ENCODE data around the gene CHI3L1. TPM values are rescaled to one million over a fixed set of nuclear protein-coding genes. Genes with fewer than 3 reads are reported as not detected.

The CHI3L1 gene
- total and polyA plus RNA-seq, 4 donors, result 5.0 to 34.7 (median 15.9) TPM

DNA sequence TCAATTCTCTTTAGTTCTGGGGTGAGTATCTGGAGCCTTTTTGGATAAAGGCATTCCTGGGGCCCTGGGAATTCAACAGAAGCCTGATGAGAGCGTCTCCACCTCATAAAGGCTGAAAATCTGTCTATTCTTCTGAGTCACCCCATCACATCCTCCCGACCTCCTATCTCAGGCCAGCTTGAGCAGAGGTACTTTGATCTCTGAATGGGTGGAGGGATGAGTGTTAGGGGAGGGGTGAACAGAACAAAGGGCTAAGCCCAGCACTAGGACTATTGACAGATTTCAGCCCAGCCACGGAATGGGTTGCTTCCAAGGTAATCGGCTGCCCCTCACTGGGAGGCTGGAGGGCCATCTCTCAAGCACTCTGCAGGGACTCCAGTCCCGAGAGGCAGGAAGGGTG lies 8.4 kb downstream of the CHI3L1 start:
- H3K27ac ChIP-seq (ENCODE audit: low read depth in 1 of 2, low read length in 2 of 2), result no peak overlapping the region
- no peak overlapping the region for H3K9ac ChIP-seq (ENCODE audit: low read depth in 1 of 2, low read length in 2 of 2)

DNA sequence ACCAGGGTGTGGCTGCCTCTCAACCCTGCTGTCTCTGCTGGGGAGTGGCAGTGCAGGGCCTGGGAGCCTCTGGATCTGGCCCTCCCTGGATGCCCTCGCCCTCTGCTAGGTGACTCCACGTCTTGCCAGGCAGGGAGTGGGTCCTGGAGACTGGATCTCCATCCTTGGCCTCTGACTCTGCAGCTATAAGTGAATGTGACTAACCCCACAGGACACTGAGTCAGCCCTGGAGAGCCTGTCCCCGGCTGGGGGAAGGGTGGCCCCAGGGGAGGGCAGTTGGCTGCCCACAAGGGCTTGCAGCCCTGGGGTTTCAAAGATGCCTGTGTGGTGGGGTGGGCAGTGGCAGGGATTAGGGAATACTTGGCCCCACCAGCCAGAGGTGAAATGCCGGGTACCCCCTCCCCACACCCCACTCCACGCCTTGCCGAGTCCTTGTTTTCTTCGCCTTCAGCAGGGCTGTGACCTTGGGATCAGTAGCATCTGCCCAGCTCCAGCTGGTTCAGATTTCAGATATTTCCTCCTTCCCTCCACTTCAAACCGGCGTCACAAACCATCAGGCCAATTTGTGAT lies 8.9 kb downstream of the CHI3L1 start:
- WGBS, result 60% methylated on average over 9 of the region's 9 CpGs
- Histone ChIP-seq H3K4me1 (ENCODE audit: control insufficient read depth in 4 of 4, insufficient read depth in 4 of 4, low read length in 3 of 4) (no peaks in the 10 kb centered on the region), H3K9me3 (ENCODE audit: control insufficient read depth in 4 of 4, low read length in 3 of 4) (no peaks in the 10 kb centered on the region), H3K9ac (ENCODE audit: low read depth in 1 of 2, low read length in 2 of 2) (no peak overlapping the region), H3K27me3 (ENCODE audit: control insufficient read depth in 4 of 4, insufficient read depth in 4 of 4, low read length in 3 of 4) (no peaks in the 10 kb centered on the region), H3K36me3 (ENCODE audit: control insufficient read depth in 4 of 4, insufficient read depth in 3 of 4, low read depth in 1 of 4, low read length in 3 of 4) (no peaks in the 10 kb centered on the region), H3K27ac (ENCODE audit: low read depth in 1 of 2, low read length in 2 of 2) (no peak overlapping the region), H3K4me3 (ENCODE audit: low read depth in 1 of 3, low read length in 3 of 3) (no peak overlapping the region)
- TF ChIP-seq SP1 (IDR thresholded peaks at IDR 0.05) (no peak), RAD21 (IDR thresholded peaks at IDR 0.05) (no peak)
- DNase-seq (ENCODE audit: low spot score), result no peak

More for the DNA sequence above, 8.4 kb downstream of the CHI3L1 start:
- Histone ChIP-seq H3K36me3 (ENCODE audit: control insufficient read depth in 4 of 4, insufficient read depth in 3 of 4, low read depth in 1 of 4, low read length in 3 of 4) (no peaks in the 10 kb centered on the region), H3K4me1 (ENCODE audit: control insufficient read depth in 4 of 4, insufficient read depth in 4 of 4, low read length in 3 of 4) (no peaks in the 10 kb centered on the region), H3K27me3 (ENCODE audit: control insufficient read depth in 4 of 4, insufficient read depth in 4 of 4, low read length in 3 of 4) (no peaks in the 10 kb centered on the region), H3K4me3 (ENCODE audit: low read depth in 1 of 3, low read length in 3 of 3) (no peak overlapping the region), H3K9me3 (ENCODE audit: control insufficient read depth in 4 of 4, low read length in 3 of 4) (no peaks in the 10 kb centered on the region)
- DNase-seq (ENCODE audit: low spot score), result no peak
- 46% methylated on average over 5 of the region's 5 CpGs for WGBS
- TF ChIP-seq, protein P1, sequence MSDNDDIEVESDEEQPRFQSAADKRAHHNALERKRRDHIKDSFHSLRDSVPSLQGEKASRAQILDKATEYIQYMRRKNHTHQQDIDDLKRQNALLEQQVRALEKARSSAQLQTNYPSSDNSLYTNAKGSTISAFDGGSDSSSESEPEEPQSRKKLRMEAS (IDR thresholded peaks at IDR 0.05), result no peak
- TF ChIP-seq YY1 (IDR thresholded peaks at IDR 0.05) (no peak), FOXA2 (IDR thresholded peaks at IDR 0.05) (no peak)

DNA sequence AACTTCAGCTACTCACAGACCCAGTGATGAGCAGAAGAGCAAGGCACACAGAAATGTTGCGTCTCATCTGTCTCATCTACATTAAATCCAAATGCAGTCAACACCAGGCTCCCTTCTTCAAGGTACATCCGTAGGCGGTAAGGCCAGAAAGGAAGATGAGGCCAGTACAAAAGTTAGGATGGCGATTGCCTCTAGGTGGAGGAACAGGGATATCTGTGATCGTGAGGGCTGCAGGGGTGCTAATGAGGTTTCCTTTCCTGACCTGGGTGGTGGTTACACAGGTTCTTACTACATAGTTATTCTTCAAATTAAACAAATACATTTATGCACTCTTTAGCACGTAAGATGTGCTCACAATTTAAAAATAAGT lies 9.5 kb downstream of the CHI3L1 start:
- Histone ChIP-seq H3K27me3 (ENCODE audit: control insufficient read depth in 4 of 4, insufficient read depth in 4 of 4, low read length in 3 of 4) (no peaks in the 10 kb centered on the region), H3K27ac (ENCODE audit: low read depth in 1 of 2, low read length in 2 of 2) (no peak overlapping the region), H3K9me3 (ENCODE audit: control insufficient read depth in 4 of 4, low read length in 3 of 4) (no peaks in the 10 kb centered on the region), H3K4me1 (ENCODE audit: control insufficient read depth in 4 of 4, insufficient read depth in 4 of 4, low read length in 3 of 4) (no peaks in the 10 kb centered on the region), H3K9ac (ENCODE audit: low read depth in 1 of 2, low read length in 2 of 2) (no peak overlapping the region), H3K4me3 (ENCODE audit: low read depth in 1 of 3, low read length in 3 of 3) (no peak overlapping the region), H3K36me3 (ENCODE audit: control insufficient read depth in 4 of 4, insufficient read depth in 3 of 4, low read depth in 1 of 4, low read length in 3 of 4) (no peaks in the 10 kb centered on the region)
- DNase-seq (ENCODE audit: low spot score), result no peak
- TF ChIP-seq SP1 (IDR thresholded peaks at IDR 0.05) (no peak), YY1 (IDR thresholded peaks at IDR 0.05) (no peak), RXRA (IDR thresholded peaks at IDR 0.05) (no peak), FOXA1 (IDR thresholded peaks at IDR 0.05) (no peak), HNF4G (IDR thresholded peaks at IDR 0.05) (no peak), FOXA2 (IDR thresholded peaks at IDR 0.05) (no peak), NR2F2 (IDR thresholded peaks at IDR 0.05) (no peak), RAD21 (IDR thresholded peaks at IDR 0.05) (no peak), GABPA (IDR thresholded peaks at IDR 0.05 in 1 of 2, conservative IDR thresholded peaks at IDR 0.05 in 1 of 2) (no peak), HNF4A (conservative IDR thresholded peaks at IDR 0.05) (no peak), TAF1 (conservative IDR thresholded peaks at IDR 0.05) (no peak), EGR1 (IDR thresholded peaks at IDR 0.05; ENCODE audit: low read depth in 2 of 2) (no peak), JUND (IDR thresholded peaks at IDR 0.05) (no peak)
- TF ChIP-seq, protein P2, sequence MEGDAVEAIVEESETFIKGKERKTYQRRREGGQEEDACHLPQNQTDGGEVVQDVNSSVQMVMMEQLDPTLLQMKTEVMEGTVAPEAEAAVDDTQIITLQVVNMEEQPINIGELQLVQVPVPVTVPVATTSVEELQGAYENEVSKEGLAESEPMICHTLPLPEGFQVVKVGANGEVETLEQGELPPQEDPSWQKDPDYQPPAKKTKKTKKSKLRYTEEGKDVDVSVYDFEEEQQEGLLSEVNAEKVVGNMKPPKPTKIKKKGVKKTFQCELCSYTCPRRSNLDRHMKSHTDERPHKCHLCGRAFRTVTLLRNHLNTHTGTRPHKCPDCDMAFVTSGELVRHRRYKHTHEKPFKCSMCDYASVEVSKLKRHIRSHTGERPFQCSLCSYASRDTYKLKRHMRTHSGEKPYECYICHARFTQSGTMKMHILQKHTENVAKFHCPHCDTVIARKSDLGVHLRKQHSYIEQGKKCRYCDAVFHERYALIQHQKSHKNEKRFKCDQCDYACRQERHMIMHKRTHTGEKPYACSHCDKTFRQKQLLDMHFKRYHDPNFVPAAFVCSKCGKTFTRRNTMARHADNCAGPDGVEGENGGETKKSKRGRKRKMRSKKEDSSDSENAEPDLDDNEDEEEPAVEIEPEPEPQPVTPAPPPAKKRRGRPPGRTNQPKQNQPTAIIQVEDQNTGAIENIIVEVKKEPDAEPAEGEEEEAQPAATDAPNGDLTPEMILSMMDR (IDR thresholded peaks at IDR 0.05; ENCODE audit: low read depth, low read length, missing input control), result no peak
- TF ChIP-seq, protein P3, sequence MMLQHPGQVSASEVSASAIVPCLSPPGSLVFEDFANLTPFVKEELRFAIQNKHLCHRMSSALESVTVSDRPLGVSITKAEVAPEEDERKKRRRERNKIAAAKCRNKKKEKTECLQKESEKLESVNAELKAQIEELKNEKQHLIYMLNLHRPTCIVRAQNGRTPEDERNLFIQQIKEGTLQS (IDR thresholded peaks at IDR 0.05), result no peak
- TF ChIP-seq, protein P4, sequence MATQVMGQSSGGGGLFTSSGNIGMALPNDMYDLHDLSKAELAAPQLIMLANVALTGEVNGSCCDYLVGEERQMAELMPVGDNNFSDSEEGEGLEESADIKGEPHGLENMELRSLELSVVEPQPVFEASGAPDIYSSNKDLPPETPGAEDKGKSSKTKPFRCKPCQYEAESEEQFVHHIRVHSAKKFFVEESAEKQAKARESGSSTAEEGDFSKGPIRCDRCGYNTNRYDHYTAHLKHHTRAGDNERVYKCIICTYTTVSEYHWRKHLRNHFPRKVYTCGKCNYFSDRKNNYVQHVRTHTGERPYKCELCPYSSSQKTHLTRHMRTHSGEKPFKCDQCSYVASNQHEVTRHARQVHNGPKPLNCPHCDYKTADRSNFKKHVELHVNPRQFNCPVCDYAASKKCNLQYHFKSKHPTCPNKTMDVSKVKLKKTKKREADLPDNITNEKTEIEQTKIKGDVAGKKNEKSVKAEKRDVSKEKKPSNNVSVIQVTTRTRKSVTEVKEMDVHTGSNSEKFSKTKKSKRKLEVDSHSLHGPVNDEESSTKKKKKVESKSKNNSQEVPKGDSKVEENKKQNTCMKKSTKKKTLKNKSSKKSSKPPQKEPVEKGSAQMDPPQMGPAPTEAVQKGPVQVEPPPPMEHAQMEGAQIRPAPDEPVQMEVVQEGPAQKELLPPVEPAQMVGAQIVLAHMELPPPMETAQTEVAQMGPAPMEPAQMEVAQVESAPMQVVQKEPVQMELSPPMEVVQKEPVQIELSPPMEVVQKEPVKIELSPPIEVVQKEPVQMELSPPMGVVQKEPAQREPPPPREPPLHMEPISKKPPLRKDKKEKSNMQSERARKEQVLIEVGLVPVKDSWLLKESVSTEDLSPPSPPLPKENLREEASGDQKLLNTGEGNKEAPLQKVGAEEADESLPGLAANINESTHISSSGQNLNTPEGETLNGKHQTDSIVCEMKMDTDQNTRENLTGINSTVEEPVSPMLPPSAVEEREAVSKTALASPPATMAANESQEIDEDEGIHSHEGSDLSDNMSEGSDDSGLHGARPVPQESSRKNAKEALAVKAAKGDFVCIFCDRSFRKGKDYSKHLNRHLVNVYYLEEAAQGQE (IDR thresholded peaks at IDR 0.05), result no peak
- TF ChIP-seq, protein P5, sequence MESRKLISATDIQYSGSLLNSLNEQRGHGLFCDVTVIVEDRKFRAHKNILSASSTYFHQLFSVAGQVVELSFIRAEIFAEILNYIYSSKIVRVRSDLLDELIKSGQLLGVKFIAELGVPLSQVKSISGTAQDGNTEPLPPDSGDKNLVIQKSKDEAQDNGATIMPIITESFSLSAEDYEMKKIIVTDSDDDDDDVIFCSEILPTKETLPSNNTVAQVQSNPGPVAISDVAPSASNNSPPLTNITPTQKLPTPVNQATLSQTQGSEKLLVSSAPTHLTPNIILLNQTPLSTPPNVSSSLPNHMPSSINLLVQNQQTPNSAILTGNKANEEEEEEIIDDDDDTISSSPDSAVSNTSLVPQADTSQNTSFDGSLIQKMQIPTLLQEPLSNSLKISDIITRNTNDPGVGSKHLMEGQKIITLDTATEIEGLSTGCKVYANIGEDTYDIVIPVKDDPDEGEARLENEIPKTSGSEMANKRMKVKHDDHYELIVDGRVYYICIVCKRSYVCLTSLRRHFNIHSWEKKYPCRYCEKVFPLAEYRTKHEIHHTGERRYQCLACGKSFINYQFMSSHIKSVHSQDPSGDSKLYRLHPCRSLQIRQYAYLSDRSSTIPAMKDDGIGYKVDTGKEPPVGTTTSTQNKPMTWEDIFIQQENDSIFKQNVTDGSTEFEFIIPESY (IDR thresholded peaks at IDR 0.05), result no peak
- TF ChIP-seq, protein P1 (IDR thresholded peaks at IDR 0.05), result no peak
- WGBS, result 94% methylated on average over 6 of the region's 6 CpGs
